ENCODE results near the gene APOL3.

- TF ChIP-seq EZH2 (IDR thresholded peaks at IDR 0.05; ENCODE audit: borderline replicate concordance, insufficient read depth, low read length, poor library complexity, severe bottlenecking) (no peak), POLR2AphosphoS5 (IDR thresholded peaks at IDR 0.05) (no peak), CTCF (IDR thresholded peaks at IDR 0.05; ENCODE audit: poor library complexity, severe bottlenecking) (no peak)
These were observed 15.3 kb upstream of the APOL3 start for GRCh38 chr22:36175892-36176291.
